Measurements from ENCODE around the gene NACC2. TPM values are rescaled to one million over a fixed set of nuclear protein-coding genes. Genes with fewer than 3 reads are reported as not detected.

Gene NACC2
- total RNA-seq, 4 donors from 2014 or later = 22.2 to 64.3 (median 26.5) TPM

- H3K4me3 ChIP-seq = no peak overlapping the region
- in situ Hi-C loops (cut with MboI; ENCODE audit: low pct_ligation_motif_present in 1 of 4, low pct_unique_long_range_greater_than_20kb in 1 of 4, low sequenced_read_pairs in 3 of 4) = no loop called here
- peaks cover 0 to 9% (median 0%) of the 10 kb centered on the region in 4 donors for H3K4me1 ChIP-seq
- peaks cover 26% of the 10 kb centered on the region for H3K27me3 ChIP-seq
- no peak for DNase-seq
- 49% methylated on average over 10 of the region's 20 CpGs; no CpG with 5 or more reads in 1 of the 2 donors for WGBS, 2 donors (ENCODE audit: low coverage in 1 of 2)
- intact Hi-C loops (cut with DNase I; ENCODE audit: low total_unique reads) = no loop called here
- no peaks in the 10 kb centered on the region for H3K36me3 ChIP-seq
- TF ChIP-seq CTCF (IDR thresholded peaks at IDR 0.05) = no peak
- no peak for TF ChIP-seq POLR2AphosphoS5 (IDR thresholded peaks at IDR 0.05)
- no peak for TF ChIP-seq POLR2A (IDR thresholded peaks at IDR 0.05)
- no peak for TF ChIP-seq EP300 (IDR thresholded peaks at IDR 0.05; ENCODE audit: low read depth)
- H3K27ac ChIP-seq = no peak overlapping the region
- H3K9me3 ChIP-seq = no peaks in the 10 kb centered on the region
These were observed 116.2 kb downstream of the NACC2 start for GRCh38 chr9:135978642-135979546.

- peaks cover 24% of the 10 kb centered on the region for H3K27me3 ChIP-seq
- no peaks in the 10 kb centered on the region for H3K9me3 ChIP-seq
- H3K27ac ChIP-seq = peak overlapping the region in 1 of 4 donors; percentile 2
- peaks cover 0 to 9% (median 0%) of the 10 kb centered on the region in 4 donors for H3K4me1 ChIP-seq
- intact Hi-C loops (cut with DNase I; ENCODE audit: low total_unique reads) = no loop called here
- no peak overlapping the region for H3K4me3 ChIP-seq
- TF ChIP-seq POLR2AphosphoS5 (IDR thresholded peaks at IDR 0.05) = no peak
- no peak for TF ChIP-seq CTCF (IDR thresholded peaks at IDR 0.05)
- TF ChIP-seq EP300 (IDR thresholded peaks at IDR 0.05; ENCODE audit: low read depth) = no peak
- no peak for TF ChIP-seq POLR2A (IDR thresholded peaks at IDR 0.05)
- 51 to 56% methylated on average over 3 to 13 of the region's 13 CpGs for WGBS, 2 donors (ENCODE audit: low coverage in 1 of 2)
- in situ Hi-C loops (cut with MboI; ENCODE audit: low pct_ligation_motif_present in 1 of 4, low pct_unique_long_range_greater_than_20kb in 1 of 4, low sequenced_read_pairs in 3 of 4) = no loop called here
- no peaks in the 10 kb centered on the region for H3K36me3 ChIP-seq
- no peak for DNase-seq
These were observed 118.1 kb downstream of the NACC2 start for GRCh38 chr9:135976944-135977343.

- 59% methylated on average over 13 of the region's 13 CpGs; no CpG with 5 or more reads in 1 of the 2 donors for WGBS, 2 donors (ENCODE audit: low coverage in 1 of 2)
- intact Hi-C loops (cut with DNase I; ENCODE audit: low total_unique reads) = no loop called here
These were observed 118.6 kb downstream of the NACC2 start for GRCh38 chr9:135976531-135976930.

More at GRCh38 chr9:135976531-135976930, 118.6 kb downstream of the NACC2 start:
- Histone ChIP-seq H3K27ac (peak overlapping the region in 1 of 4 donors; percentile 2), H3K4me1 (peaks cover 0 to 9% (median 0%) of the 10 kb centered on the region in 4 donors), H3K36me3 (no peaks in the 10 kb centered on the region), H3K9me3 (no peaks in the 10 kb centered on the region), H3K27me3 (peaks cover 24% of the 10 kb centered on the region), H3K4me3 (no peak overlapping the region)
- TF ChIP-seq POLR2A (IDR thresholded peaks at IDR 0.05) (no peak), CTCF (IDR thresholded peaks at IDR 0.05) (no peak), POLR2AphosphoS5 (IDR thresholded peaks at IDR 0.05) (no peak), EP300 (IDR thresholded peaks at IDR 0.05; ENCODE audit: low read depth) (no peak)
- no peak for DNase-seq
- in situ Hi-C loops (cut with MboI; ENCODE audit: low pct_ligation_motif_present in 1 of 4, low pct_unique_long_range_greater_than_20kb in 1 of 4, low sequenced_read_pairs in 3 of 4) = no loop called here
